Progenitor cell of endocrine pancreas (in vitro differentiated cells): Measurements from ENCODE around the gene CPLANE2. TPM values are rescaled to one million over a fixed set of nuclear protein-coding genes. Genes with fewer than 3 reads are reported as not detected.
"Not testable (repeated sequence)": the region's sequence is repeated elsewhere in the genome, so short reads cannot be mapped to it uniquely, and the experiment has no call there.

Experiments used
- DNase-seq: peaks from one replicate; pipeline ENCODE4 v3.0.0; 2021; ENCODE audit warnings: low spot score; ENCODE audit not compliant: unreplicated experiment
- H3K27ac Mint-ChIP-seq: 2 replicates; pipeline ENCODE4 v1.8.0; 2021; ENCODE audit warnings: mild to moderate bottlenecking, moderate library complexity, mixed read lengths
- H3K27me3 Mint-ChIP-seq: 2 replicates; pipeline ENCODE4 v1.8.0; 2021; ENCODE audit warnings: mixed read lengths
- H3K36me3 Mint-ChIP-seq: 2 replicates; pipeline ENCODE4 v1.8.0; 2022; ENCODE audit warnings: mixed read lengths; ENCODE audit not compliant: insufficient read depth
- H3K4me1 Mint-ChIP-seq: 2 replicates; pipeline ENCODE4 v1.8.0; 2021; ENCODE audit warnings: low read depth, mixed read lengths
- H3K4me3 Mint-ChIP-seq: 2 replicates; pipeline ENCODE4 v1.8.0; 2021; ENCODE audit warnings: low read depth, mild to moderate bottlenecking, moderate library complexity, mixed read lengths
- H3K9me3 Mint-ChIP-seq: 2 replicates; pipeline ENCODE4 v1.8.0; 2021; ENCODE audit warnings: low read depth, mixed read lengths
- CTCF ChIP-seq: fragments of 200-600 bp; sonication (generic); IDR thresholded peaks from one replicate; pipeline ENCODE4 v1.5.0; 2021; ENCODE audit warnings: antibody characterized with exemption, mild to moderate bottlenecking; ENCODE audit not compliant: unreplicated experiment
- total RNA-seq: library from RNA; stranded (reverse); gene quantifications from 2 replicates; pipeline ENCODE4 v1.2.1, GENCODE V29; 2021

Gene CPLANE2
- total RNA-seq, 1 donor from 2014 or later, result 16.5 TPM

- Mint-ChIP-seq H3K27ac (peak overlapping the region; percentile 14), H3K9me3 (no peaks in the 10 kb centered on the region), H3K27me3 (peaks cover 51% of the 10 kb centered on the region), H3K4me3 (peak overlapping the region; percentile 70), H3K4me1 (peaks cover 11% of the 10 kb centered on the region), H3K36me3 (no peaks in the 10 kb centered on the region)
- peak; percentile 80 for DNase-seq
- no peak for TF ChIP-seq CTCF
These were observed 10.3 kb downstream of the CPLANE2 start for GRCh38 chr1:16226490-16227179.

GRCh38 chr1:16226129-16226489 lies 10.9 kb downstream of the CPLANE2 start:
- Mint-ChIP-seq H3K27ac (peak overlapping the region; percentile 14), H3K4me1 (peaks cover 11% of the 10 kb centered on the region), H3K27me3 (peaks cover 56% of the 10 kb centered on the region), H3K4me3 (peak overlapping the region; percentile 70), H3K36me3 (no peaks in the 10 kb centered on the region), H3K9me3 (no peaks in the 10 kb centered on the region)
- no peak for DNase-seq
- TF ChIP-seq CTCF, result no peak

- no peak overlapping the region for H3K4me3 Mint-ChIP-seq
- no peak for DNase-seq
- H3K9me3 Mint-ChIP-seq, result no peaks in the 10 kb centered on the region
- no peaks in the 10 kb centered on the region for H3K36me3 Mint-ChIP-seq
- peaks cover 60% of the 10 kb centered on the region for H3K27me3 Mint-ChIP-seq
- H3K27ac Mint-ChIP-seq, result no peak overlapping the region
- no peak for TF ChIP-seq CTCF
- H3K4me1 Mint-ChIP-seq, result peaks cover 11% of the 10 kb centered on the region
These were observed 12.5 kb downstream of the CPLANE2 start for GRCh38 chr1:16224472-16224871.

- not testable (repeated sequence) for H3K9me3 Mint-ChIP-seq, DNase-seq, H3K27ac Mint-ChIP-seq, H3K4me1 Mint-ChIP-seq, H3K36me3 Mint-ChIP-seq, H3K4me3 Mint-ChIP-seq
- H3K27me3 Mint-ChIP-seq, result peaks cover 55% of the 10 kb centered on the region
These were observed 14.3 kb downstream of the CPLANE2 start for GRCh38 chr1:16222716-16223115.

GRCh38 chr1:16221499-16221898 lies 15.5 kb downstream of the CPLANE2 start:
- no peak for TF ChIP-seq CTCF
- no peak for DNase-seq
- Mint-ChIP-seq H3K27ac (no peak overlapping the region), H3K27me3 (peaks cover 47% of the 10 kb centered on the region), H3K4me1 (peaks cover 8% of the 10 kb centered on the region), H3K9me3 (no peaks in the 10 kb centered on the region), H3K36me3 (no peaks in the 10 kb centered on the region), H3K4me3 (no peak overlapping the region)

- Mint-ChIP-seq H3K4me3 (no peak overlapping the region), H3K9me3 (no peaks in the 10 kb centered on the region), H3K27ac (no peak overlapping the region), H3K4me1 (peaks cover 5% of the 10 kb centered on the region), H3K27me3 (peaks cover 40% of the 10 kb centered on the region), H3K36me3 (no peaks in the 10 kb centered on the region)
- TF ChIP-seq CTCF, result no peak
- no peak for DNase-seq
These were observed 16.9 kb downstream of the CPLANE2 start for GRCh38 chr1:16219968-16220500.
